D721Med (cell line): Measurements from ENCODE around the gene DBF4B.
"Not testable (repeated sequence)": the region's sequence is repeated elsewhere in the genome, so short reads cannot be mapped to it uniquely, and the experiment has no call there.

Experiments used
- DNase-seq: peaks from one replicate; pipeline ENCODE4 v3.0.0; 2011; ENCODE audit warnings: low spot score; ENCODE audit not compliant: insufficient read length
- FAIRE-seq: peaks from 2 replicates; lab custom pipeline; 2011; peaks lifted over from hg19 to GRCh38; lab: Jason Lieb, UNC
- CTCF ChIP-seq: IDR thresholded peaks from 2 replicates; pipeline ENCODE4 v1.5.1; 2012; ENCODE audit warnings: mild to moderate bottlenecking, control low read depth; ENCODE audit not compliant: insufficient read depth; ENCODE audit errors: missing control alignments

DBF4B gene

DNA sequence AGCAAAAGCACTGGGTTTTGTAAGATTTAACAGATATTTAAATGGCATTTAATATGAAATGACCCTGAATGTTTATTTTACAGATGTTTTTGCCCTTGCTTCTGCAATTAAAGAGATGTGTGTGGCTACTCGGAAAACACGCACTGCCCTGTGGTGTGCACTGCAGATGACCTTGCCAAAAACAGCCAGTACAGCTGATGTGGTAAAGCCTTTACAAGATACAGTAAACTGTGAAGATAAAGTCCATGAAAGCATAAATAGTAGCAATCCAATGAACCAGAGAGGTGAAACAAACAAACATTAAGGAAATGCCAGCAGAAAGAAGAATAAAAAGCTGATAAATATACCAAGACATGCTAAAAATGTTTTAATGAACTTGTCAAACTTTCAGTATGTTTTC is 34.6 kb upstream of the DBF4B start:
- TF ChIP-seq CTCF, result no peak
- DNase-seq, result no peak
- FAIRE-seq, result no peak

GRCh38 chr17:44677136-44677535 is 31.3 kb upstream of the DBF4B start:
- FAIRE-seq, result no peak
- TF ChIP-seq CTCF, result no peak
- DNase-seq, result no peak

DNA sequence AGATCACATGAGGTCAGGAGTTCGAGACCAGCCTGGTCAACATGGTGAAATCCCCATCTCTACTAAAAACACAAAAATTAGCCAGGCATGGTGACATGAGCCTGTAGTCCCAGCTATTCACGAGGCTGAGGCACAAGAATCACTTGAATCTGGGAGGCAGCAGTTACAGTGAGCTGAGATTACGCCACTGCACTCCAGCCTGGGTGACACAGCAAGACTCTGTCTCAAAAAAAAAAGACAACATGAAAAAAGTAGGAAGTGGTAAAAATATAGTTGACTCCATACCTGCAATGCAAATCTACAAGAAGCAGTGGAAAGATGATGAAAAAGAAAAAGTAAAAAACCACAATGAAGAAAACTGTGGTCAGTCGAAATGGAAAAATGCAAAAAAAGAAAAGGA is 25.2 kb upstream of the DBF4B start:
- not testable (repeated sequence) for FAIRE-seq, DNase-seq

- TF ChIP-seq CTCF, result no peak
- FAIRE-seq (no peak), DNase-seq (no peak)
Observed at GRCh38 chr17:44687756-44688155, 20.7 kb upstream of the DBF4B start.

DNA sequence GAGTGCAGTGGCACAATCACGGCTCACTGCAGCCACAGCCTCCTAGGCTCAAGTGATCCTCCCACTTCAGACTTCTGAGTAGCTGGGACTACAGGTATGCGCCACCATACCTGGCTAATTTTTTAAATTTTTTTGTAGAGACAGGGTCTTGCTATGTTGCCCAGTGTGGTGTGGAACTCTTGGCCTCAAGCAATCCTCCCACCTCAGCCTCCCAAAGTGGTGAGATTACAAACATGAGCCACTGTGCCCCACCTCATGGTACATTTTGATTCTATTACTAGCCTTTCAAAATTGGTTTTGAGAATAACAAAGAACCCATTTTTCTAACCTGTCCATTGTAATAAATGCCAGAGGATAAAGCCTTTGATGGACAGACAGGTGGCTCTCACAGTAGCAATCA is 20.3 kb upstream of the DBF4B start:
- DNase-seq, result no peak
- no peak for TF ChIP-seq CTCF
- no peak for FAIRE-seq

DNA sequence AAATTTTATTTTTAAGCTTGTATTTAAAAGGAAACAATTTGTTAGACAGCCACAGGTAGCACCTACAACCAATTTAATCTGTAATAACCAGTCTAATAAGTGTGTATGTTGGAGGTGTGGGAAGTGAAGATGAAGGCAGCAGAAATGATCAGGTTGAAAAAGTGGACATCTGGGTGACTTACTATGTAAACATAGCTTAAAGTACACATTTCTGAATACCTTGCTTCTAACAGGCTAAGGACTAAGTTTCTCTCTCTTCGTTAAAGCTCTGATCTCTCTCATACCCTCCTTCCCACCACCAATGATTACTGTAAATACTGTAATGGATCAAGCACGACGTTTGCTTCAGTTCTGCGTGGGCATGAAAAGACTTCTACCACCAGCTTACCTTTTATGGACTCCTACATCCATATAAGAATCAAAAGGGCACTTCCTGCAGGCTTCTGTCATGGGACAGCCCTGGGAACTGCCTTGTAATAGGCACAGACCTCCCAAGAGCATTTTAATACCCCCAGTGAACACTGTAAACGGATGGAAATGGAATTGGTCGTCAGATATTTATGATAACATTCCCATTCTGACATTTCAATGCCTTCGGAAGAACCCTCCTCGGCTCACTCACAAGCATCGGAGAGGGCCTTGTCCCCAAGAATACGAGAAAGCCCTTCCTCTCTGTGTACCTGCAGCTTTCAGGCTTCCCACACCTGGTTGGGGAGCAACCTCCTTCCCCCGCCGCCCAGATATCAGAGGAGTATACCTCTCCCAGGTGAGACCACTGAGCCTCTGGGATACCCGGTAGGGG is 19.6 kb upstream of the DBF4B start:
- FAIRE-seq (no peak), DNase-seq (no peak)
- TF ChIP-seq CTCF, result no peak

DNA sequence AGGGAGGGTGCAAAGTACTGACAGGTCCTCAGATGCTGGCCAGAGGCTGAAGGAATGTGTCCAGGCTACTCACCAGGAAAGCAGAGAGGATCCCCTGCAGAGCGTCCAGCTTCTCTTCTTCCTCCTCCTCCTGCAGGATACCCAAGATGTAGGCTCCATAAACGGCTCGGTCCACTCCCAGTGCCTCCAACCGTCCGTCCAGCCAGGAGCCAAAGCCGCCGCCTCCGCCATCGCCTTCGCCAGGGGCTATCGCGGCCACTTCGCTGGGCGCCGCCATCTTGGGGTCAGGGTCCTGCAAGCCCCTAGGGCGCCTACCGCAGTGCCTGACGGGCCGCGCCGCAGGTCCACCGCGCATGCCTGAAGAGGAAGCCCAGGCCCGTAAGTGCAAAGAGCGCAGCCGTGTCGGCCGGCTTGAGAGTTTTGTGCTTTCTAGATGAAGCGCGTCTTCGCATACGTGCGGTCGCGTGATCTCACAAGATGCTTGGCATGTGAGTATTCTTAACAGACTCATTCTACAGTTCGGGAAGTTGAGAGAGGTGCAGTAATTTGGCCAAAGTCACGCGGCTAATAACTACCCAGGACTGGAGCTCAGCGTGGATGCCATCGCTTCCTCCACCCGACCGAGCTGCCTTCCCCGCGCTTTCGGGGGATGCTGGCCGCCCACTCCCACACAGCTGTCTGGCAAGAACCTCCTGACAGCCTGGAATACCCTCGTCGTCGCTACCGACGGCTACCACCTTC is 18.8 kb upstream of the DBF4B start, which contains the start of gene CCDC43:
Gene CCDC43 (minus strand): TSS at position 300 of the 741 bp plus-strand sequence. CDS start 23 bp downstream, at position 277.
- no peak for FAIRE-seq
- no peak for TF ChIP-seq CTCF

More for the DNA sequence above, 18.8 kb upstream of the DBF4B start, which contains the start of gene CCDC43:
- peak; percentile 87 for DNase-seq
